Measurements from ENCODE around the gene SELENON. TPM values are rescaled to one million over a fixed set of nuclear protein-coding genes. Genes with fewer than 3 reads are reported as not detected.

Gene SELENON
- total RNA-seq, 1 donor from 2014 or later: 8.2 TPM

DNA sequence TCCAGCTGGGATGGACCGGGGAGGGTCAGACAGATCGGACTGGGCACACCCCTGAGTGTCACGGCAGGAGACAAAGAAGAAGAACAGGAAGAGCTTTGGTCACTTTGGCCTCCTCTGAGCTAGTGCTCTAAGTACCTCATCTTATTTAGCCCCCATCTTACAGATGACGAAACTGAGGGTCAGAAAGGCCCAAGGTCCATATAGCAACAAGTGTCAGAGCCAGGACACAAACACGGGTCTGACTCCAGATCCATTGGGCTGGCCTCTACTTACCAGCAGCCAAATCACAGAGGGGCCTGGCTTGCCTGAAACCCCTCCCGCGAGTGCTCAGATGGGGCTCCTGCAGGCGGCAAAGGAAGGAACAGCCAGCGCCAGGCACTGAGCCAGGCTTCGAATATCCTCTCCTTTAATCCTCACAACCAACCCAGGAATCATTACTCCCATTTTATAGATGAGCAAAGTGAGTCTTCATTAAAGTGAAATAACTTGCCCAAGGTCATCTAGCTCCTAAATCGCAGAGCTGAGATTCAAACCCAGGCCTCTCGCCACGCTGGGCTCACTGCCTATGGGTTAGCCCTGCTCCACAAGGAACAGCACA, 25.7 kb upstream of the SELENON start:
- intact Hi-C loops (cut with micrococcal nuclease): loop anchor here (2.0 kb wide), 3 partner anchors 20 to 156 kb away; no protein-coding TSS in a partner anchor
- H3K27ac Mint-ChIP-seq: no peak overlapping the region
- H3K4me1 Mint-ChIP-seq: peaks cover 26% of the 10 kb centered on the region
- no peak for DNase-seq
- H3K4me3 Mint-ChIP-seq: peak overlapping the region; percentile 67
- H3K9me3 Mint-ChIP-seq: no peaks in the 10 kb centered on the region
- H3K36me3 Mint-ChIP-seq (ENCODE audit: low read depth): peaks cover 10% of the 10 kb centered on the region
- peaks cover 52% of the 10 kb centered on the region for H3K27me3 Mint-ChIP-seq

DNA sequence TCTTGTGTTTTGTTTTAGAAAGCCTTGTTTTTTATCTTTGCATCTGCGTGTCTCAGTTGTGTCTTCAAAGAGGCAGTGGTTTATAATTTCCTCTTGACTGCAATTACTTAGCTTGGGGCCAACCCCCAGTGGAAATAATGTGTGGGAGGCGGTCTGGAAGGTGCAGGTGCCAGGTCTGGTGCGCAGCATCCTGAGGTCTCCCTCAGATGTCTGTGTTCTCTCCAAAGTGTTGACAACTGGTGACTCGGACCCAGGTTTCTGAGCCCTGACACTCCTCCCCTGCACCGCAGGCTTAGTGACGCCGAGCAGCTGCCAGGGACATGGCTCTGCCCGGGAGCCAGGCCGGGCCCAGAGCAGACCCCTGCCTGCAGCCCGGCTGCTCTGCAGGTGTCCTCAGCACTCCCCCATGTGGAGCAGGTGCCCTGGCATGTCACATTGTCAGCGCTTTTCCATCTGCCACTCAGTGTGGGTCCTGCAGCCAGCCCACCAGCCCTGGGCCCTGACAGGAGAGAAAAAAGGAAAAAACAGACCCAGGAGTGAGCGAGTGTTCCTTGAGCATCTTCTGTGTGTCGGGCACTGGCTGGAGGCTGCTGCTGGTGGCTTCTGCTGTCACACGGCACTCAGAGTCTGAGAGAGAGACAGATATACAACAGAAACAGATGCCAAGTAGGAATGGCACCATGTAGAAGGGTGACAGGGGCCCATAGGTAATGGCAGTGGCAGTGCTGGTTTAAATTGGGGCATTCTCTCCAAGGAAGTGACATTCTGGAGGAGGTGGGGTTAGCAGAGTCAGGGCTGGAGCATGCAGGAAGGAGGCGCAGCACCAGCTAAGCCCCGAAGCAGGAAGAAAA, 24.8 kb upstream of the SELENON start:
- Mint-ChIP-seq H3K27ac (peak overlapping the region; percentile 59), H3K27me3 (peaks cover 53% of the 10 kb centered on the region), H3K9me3 (no peaks in the 10 kb centered on the region), H3K36me3 (ENCODE audit: low read depth) (peaks cover 8% of the 10 kb centered on the region), H3K4me1 (peaks cover 26% of the 10 kb centered on the region), H3K4me3 (peak overlapping the region; percentile 67)
- intact Hi-C loops (cut with micrococcal nuclease): loop anchor here (1.0 to 2.0 kb wide), 4 partner anchors 20 to 156 kb away; no protein-coding TSS in a partner anchor
- peak; percentile 94 for DNase-seq

DNA sequence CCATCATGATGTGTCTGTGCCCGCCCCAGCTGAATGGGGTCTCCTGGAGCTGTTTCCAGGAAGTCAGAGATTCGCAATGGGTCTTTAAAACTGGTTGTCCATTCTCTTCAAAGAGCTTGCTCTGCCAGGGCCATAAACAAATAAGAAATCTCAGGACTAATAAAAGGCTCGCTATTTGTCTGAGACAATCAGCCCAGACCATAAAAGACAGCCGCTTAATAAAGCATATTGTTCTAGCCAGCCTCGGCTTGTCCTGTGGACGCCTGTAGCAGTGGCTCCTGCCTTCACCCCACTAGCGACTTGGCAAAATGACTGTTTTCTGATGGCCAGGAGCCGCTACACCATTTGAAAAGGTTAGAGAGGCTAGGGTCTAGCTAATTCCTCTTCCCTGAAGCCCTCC, 20.6 kb upstream of the SELENON start:
- no peak for DNase-seq
- H3K27me3 Mint-ChIP-seq: peaks cover 29% of the 10 kb centered on the region
- no peak overlapping the region for H3K4me3 Mint-ChIP-seq
- no peak overlapping the region for H3K27ac Mint-ChIP-seq
- H3K9me3 Mint-ChIP-seq: no peaks in the 10 kb centered on the region
- intact Hi-C loops (cut with micrococcal nuclease): no loop called here
- H3K36me3 Mint-ChIP-seq (ENCODE audit: low read depth): peaks cover 7% of the 10 kb centered on the region
- H3K4me1 Mint-ChIP-seq: peaks cover 16% of the 10 kb centered on the region

DNA sequence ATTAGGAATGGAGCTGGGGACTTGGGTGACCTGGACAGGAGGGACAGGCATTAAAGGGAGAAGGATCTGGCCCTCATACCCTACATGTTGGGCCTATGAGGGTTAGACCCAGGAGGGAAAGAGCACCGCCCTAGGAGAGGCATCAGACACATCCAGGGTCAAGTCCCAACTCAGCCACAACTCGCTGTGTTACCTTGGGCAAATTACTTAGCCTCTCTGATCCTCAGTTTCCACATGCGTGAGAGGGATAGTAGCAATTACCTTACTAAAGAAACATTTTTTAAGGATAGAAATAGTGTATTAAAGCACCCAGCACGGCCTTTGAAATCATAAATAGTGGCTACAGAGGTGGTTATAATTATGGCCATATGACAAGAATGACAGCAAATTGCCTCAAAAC, 20.1 kb upstream of the SELENON start:
- H3K27me3 Mint-ChIP-seq: peaks cover 31% of the 10 kb centered on the region
- no peaks in the 10 kb centered on the region for H3K9me3 Mint-ChIP-seq
- H3K27ac Mint-ChIP-seq: no peak overlapping the region
- intact Hi-C loops (cut with micrococcal nuclease): no loop called here
- H3K4me1 Mint-ChIP-seq: peaks cover 11% of the 10 kb centered on the region
- no peak overlapping the region for H3K4me3 Mint-ChIP-seq
- no peak for DNase-seq
- peaks cover 5% of the 10 kb centered on the region for H3K36me3 Mint-ChIP-seq (ENCODE audit: low read depth)

DNA sequence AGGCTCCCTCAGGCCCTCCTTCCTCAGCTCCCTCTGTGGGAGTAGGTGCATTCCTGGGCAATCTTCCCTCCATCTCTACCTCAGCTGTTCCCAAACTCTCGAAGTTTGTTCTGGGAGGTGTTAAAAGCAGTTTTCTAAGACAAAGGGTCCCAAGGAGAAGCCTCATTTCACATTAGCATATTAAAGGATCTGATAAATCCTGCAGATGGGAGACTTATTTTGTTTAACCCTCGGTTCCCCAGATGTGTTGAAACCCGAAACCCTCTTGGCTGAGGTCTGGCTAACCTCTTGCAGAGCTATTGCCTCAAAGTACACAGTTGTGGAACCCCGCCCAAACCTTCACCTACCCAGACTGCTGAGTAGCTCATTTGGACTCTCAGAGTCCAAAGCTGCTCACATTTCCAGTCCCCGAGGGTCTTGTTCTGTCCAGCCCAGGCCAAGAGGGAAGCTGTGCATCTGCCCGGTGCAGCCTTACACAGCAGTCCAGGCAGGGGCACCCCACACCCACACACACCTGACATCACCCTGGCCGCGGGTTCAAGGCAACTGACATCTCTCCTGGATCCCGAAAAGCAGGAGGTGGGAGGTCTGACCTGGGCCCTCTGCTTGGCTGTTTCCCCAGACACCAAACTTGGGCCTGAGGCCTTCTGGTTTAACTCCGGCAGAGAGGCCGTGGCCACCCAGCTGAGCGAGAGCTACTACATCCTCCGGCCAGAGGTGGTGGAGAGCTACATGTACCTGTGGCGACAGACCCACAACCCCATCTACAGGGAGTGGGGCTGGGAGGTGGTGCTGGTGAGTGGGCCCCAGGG, 19.5 kb upstream of the SELENON start:
- H3K27me3 Mint-ChIP-seq: peaks cover 27% of the 10 kb centered on the region
- DNase-seq: no peak
- H3K36me3 Mint-ChIP-seq (ENCODE audit: low read depth): peaks cover 5% of the 10 kb centered on the region
- H3K27ac Mint-ChIP-seq: no peak overlapping the region
- H3K4me3 Mint-ChIP-seq: no peak overlapping the region
- intact Hi-C loops (cut with micrococcal nuclease): no loop called here
- H3K4me1 Mint-ChIP-seq: peaks cover 4% of the 10 kb centered on the region
- no peaks in the 10 kb centered on the region for H3K9me3 Mint-ChIP-seq

DNA sequence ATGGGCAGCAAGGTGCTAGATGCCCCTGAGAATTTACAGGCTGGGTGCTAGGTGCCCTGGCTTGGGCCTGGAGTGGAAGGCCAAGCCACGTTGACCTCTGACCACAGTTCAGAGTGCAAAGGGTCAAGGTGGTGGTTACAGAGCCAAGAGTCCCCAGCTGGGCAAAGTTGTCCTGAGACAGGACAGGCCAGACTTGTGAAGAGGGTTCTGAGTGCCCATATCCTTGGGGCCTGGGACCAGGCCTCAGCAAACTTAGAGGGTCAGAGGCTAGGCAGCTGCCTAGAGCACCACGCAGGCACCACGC, 18.9 kb upstream of the SELENON start:
- no peak for DNase-seq
- Mint-ChIP-seq H3K27me3 (peaks cover 28% of the 10 kb centered on the region), H3K36me3 (ENCODE audit: low read depth) (peaks cover 5% of the 10 kb centered on the region), H3K27ac (no peak overlapping the region), H3K4me3 (no peak overlapping the region), H3K4me1 (peaks cover under 1% of the 10 kb centered on the region), H3K9me3 (no peaks in the 10 kb centered on the region)
- intact Hi-C loops (cut with micrococcal nuclease): no loop called here

DNA sequence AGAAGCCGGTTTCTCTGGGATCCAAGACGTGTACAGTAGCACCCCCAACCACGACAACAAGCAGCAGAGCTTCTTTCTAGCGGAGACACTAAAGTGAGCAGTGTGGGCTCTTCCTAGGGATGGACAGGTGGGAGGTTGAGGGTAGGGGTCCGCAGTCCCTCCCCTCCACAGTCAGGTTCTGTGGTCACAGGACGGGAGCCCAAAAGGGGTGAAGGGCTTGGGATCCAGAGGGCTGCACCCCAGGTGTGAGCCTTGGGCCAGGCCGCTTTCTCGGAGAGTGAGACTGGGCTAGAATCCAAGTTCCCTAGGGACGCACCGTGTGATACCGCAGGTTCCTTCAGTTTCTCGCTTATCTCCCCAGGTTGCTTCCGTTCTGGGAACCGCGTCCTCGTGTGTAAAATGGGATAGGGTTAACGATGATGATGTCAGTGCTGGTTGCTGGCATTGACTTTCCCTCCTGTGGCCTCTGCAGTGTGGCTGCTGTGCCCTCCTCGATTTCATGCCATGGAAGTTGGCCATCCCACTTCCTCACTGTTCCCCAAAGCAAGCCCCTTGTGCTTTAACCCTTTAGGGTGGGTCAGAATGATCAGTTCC, 17.3 kb upstream of the SELENON start:
- DNase-seq: no peak
- no peak overlapping the region for H3K27ac Mint-ChIP-seq

DNA sequence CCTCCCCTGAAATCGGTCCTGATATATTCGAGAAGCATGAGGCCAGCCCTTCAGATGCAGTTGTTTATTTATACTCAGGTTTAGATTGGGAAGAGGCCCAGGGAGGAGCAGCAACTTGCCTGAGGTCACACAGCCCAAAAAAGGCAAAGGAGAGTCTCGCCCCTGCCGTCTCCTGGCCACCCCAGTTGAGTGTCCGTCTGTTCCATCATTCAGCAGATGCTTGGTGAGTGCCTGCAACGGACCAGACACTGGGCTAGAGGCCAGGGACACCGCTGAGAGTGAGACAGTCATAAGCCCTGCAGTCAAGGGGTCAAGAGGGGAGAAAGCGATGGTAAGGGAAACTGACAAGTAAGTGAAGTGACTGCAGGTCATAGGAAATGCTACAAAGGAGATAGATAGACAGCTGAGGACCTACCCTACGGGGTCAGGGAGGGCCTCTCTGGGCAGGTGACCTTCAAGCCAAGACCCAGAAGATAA, 15.4 kb upstream of the SELENON start:
- peaks cover 5% of the 10 kb centered on the region for H3K36me3 Mint-ChIP-seq (ENCODE audit: low read depth)
- no peak overlapping the region for H3K4me3 Mint-ChIP-seq
- no peak for DNase-seq
- intact Hi-C loops (cut with micrococcal nuclease): no loop called here
- H3K27me3 Mint-ChIP-seq: peaks cover 16% of the 10 kb centered on the region
- no peak overlapping the region for H3K27ac Mint-ChIP-seq
- no peaks in the 10 kb centered on the region for H3K9me3 Mint-ChIP-seq
- H3K4me1 Mint-ChIP-seq: no peaks in the 10 kb centered on the region

More for the DNA sequence above, 17.3 kb upstream of the SELENON start:
- Mint-ChIP-seq H3K4me1 (no peaks in the 10 kb centered on the region), H3K36me3 (ENCODE audit: low read depth) (peaks cover 5% of the 10 kb centered on the region), H3K27me3 (peaks cover 22% of the 10 kb centered on the region), H3K4me3 (no peak overlapping the region), H3K9me3 (no peaks in the 10 kb centered on the region)
- intact Hi-C loops (cut with micrococcal nuclease): no loop called here

DNA sequence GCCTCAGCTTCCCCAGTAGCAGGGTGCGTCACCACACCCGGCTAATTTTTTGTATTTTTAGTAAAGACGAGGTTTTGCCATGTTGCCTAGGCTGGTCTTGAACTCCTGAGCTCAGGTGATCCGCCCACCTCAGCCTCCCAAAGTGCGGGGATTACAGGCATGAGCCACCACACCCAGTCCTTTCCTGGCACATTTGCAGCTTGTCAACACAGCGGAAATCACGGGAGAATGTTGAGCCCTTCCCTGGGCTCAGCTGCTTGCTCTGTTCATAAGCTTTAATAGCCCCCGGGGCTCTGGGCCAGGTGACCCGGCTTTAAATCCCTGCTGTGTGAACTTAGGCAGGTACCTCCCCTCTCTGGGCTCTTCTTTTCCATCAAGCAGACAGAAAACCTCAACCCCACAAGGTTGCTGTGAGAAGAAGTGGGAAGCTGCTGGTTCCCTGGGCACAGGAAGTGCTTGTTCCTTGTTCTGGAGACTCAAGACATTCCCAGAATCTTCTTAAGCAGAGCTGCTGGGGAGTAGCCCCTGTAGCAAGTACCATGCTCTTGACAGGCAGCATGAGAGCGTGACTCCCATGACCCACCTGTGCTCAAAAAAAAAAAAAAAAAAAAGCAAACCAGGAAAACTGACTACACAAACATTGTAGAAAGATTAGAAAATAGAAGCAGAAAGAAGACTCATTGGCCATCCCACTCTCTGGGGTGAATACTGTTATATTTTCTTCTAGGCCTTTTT, 14.5 kb upstream of the SELENON start:
- DNase-seq: no peak
- Mint-ChIP-seq H3K4me1 (no peaks in the 10 kb centered on the region), H3K9me3 (no peaks in the 10 kb centered on the region), H3K27ac (no peak overlapping the region), H3K36me3 (ENCODE audit: low read depth) (peaks cover 5% of the 10 kb centered on the region), H3K27me3 (peaks cover 14% of the 10 kb centered on the region), H3K4me3 (no peak overlapping the region)
- intact Hi-C loops (cut with micrococcal nuclease): no loop called here

DNA sequence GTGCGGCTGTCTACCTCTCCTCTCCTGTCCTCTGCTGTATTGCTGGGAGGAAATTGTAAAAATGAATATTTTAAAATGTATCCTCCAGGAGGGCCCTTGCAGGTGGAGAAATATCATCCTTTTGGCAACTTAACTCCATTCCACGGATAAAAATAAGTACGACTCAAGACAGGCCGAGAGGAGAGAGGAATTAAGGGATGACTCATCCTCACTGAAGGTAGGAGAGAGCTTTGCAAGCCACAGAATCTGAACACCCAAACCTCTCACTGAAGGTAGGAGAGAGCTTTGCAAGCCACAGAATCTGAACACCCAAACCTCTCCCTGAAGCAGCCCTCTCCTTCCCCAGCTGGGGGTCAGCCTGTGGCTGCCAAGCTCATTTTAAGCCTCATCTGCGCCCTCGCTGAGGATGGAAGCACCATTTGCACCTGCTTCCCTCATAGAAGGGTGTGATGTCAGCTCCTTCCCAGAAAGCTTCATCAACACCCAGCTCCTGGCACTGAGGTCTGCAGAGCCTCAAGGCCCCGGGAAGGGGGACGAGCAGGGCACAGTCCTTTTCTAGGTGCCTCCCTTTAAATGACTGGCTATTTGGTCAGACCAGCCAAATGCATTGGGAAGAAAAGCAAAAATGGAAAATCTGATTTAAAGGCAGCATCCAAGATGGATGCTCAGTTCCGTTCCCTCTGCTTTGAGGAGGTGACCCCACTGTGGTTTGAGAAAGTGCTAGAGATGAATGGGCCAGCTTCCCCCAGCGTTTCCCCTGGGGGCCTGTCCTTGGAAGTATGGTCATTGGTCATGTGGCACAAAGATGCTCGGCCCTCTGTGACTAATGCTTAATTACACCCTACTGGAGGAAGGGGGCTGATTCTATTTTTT, 12.9 kb upstream of the SELENON start:
- intact Hi-C loops (cut with micrococcal nuclease): no loop called here
- no peak overlapping the region for H3K4me3 Mint-ChIP-seq
- H3K4me1 Mint-ChIP-seq: no peaks in the 10 kb centered on the region
- no peaks in the 10 kb centered on the region for H3K9me3 Mint-ChIP-seq
- no peak overlapping the region for H3K27ac Mint-ChIP-seq
- H3K36me3 Mint-ChIP-seq (ENCODE audit: low read depth): peaks cover 5% of the 10 kb centered on the region
- no peak for DNase-seq
- peaks cover 20% of the 10 kb centered on the region for H3K27me3 Mint-ChIP-seq

DNA sequence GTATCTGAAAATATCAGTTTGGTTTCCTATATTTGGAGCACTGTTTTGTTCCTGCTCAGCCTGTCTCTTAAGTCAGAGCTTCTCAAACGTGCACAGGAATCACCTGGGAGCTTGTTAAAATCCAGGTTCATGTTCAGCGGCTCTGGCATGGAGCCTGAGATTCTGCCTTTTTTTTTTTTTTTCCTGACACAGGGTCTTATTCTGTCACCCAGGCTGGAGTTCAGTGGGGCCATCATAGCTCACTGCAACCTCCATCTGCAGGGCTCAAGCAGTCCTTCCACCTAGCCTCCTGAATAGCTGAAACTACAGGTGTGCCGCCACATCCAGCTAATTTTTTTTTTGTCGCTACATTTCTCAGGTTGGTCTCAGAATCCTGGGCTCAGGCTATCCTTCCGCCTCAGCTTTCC, 12.2 kb upstream of the SELENON start:
- no peaks in the 10 kb centered on the region for H3K4me1 Mint-ChIP-seq
- DNase-seq: no peak
- no peaks in the 10 kb centered on the region for H3K9me3 Mint-ChIP-seq
- no peak overlapping the region for H3K27ac Mint-ChIP-seq
- H3K36me3 Mint-ChIP-seq (ENCODE audit: low read depth): peaks cover 5% of the 10 kb centered on the region
- H3K27me3 Mint-ChIP-seq: peaks cover 20% of the 10 kb centered on the region
- H3K4me3 Mint-ChIP-seq: no peak overlapping the region
- intact Hi-C loops (cut with micrococcal nuclease): no loop called here

DNA sequence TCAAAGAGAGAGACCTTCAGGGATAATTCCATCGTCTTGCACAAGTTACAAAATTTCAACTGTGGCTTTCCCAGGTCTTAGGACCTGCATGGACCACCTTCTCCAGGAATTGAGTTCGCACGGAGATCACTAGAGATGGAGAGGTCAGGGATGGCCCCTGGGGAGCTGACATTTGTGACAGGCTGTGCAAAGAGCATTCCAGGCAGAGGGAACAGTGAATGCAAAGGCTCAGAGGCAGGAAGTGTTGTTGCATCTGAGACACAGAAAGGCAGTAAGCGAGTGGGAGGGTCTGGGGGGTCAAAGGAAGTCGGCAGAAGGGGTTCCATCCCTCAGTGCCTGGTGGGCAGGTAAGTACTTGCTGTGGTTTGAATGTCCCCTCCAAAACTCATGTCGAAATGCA, 9.5 kb upstream of the SELENON start:
- intact Hi-C loops (cut with micrococcal nuclease): no loop called here
- Mint-ChIP-seq H3K4me1 (no peaks in the 10 kb centered on the region), H3K36me3 (ENCODE audit: low read depth) (no peaks in the 10 kb centered on the region), H3K4me3 (no peak overlapping the region), H3K9me3 (no peaks in the 10 kb centered on the region), H3K27me3 (peaks cover 25% of the 10 kb centered on the region), H3K27ac (no peak overlapping the region)
- no peak for DNase-seq

Measured in activated CD4-positive, alpha-beta T cell treated with anti-CD3 and anti-CD28 coated beads, Interleukin-2, amount 10 ng/mL, durations not matched to agents 24 days and 14 days (primary cell).